HG03442 (cell line): ENCODE data around the gene FUT8.

Experiments used
- ATAC-seq: cut with Tn5 transposase; IDR thresholded peaks from one replicate; pipeline ENCODE4 v1.9.1; 2021; ENCODE audit warnings: mild to moderate bottlenecking, moderate library complexity; ENCODE audit not compliant: unreplicated experiment

Gene FUT8

GRCh38 chr14:65491274-65491673 is 78.7 kb downstream of the FUT8 start:
- ATAC-seq: no peak

GRCh38 chr14:65492266-65492665 is 79.7 kb downstream of the FUT8 start:
- no peak for ATAC-seq

- no peak for ATAC-seq
These were observed 82.7 kb downstream of the FUT8 start for GRCh38 chr14:65495196-65495595.

GRCh38 chr14:65496178-65496993 is 83.9 kb downstream of the FUT8 start:
- ATAC-seq: no peak

- no peak for ATAC-seq
These were observed 86.6 kb downstream of the FUT8 start for GRCh38 chr14:65499138-65499537.

- no peak for ATAC-seq
These were observed 87.5 kb downstream of the FUT8 start for GRCh38 chr14:65500075-65500474.

- no peak for ATAC-seq
These were observed 88.8 kb downstream of the FUT8 start for GRCh38 chr14:65501328-65501727.

GRCh38 chr14:65502676-65503124 is 90.2 kb downstream of the FUT8 start:
- no peak for ATAC-seq

- no peak for ATAC-seq
These were observed 91.2 kb downstream of the FUT8 start for GRCh38 chr14:65503771-65504170.

GRCh38 chr14:65506801-65507200 is 94.3 kb downstream of the FUT8 start:
- no peak for ATAC-seq

GRCh38 chr14:65509842-65510241 is 97.3 kb downstream of the FUT8 start:
- no peak for ATAC-seq

GRCh38 chr14:65513671-65514070 is 101.1 kb downstream of the FUT8 start:
- ATAC-seq: no peak

- ATAC-seq: no peak
These were observed 105.4 kb downstream of the FUT8 start for GRCh38 chr14:65517635-65518542.

- ATAC-seq: no peak
These were observed 115.5 kb downstream of the FUT8 start for GRCh38 chr14:65528069-65528468.

- no peak for ATAC-seq
These were observed 118.6 kb downstream of the FUT8 start for GRCh38 chr14:65531148-65531547.

- ATAC-seq: no peak
These were observed 121.3 kb downstream of the FUT8 start for GRCh38 chr14:65533736-65534404.

GRCh38 chr14:65536781-65537423 is 124.4 kb downstream of the FUT8 start:
- no peak for ATAC-seq

GRCh38 chr14:65548878-65549277 is 136.3 kb downstream of the FUT8 start:
- no peak for ATAC-seq

- ATAC-seq: no peak
These were observed 136.9 kb downstream of the FUT8 start for GRCh38 chr14:65549429-65549828.

GRCh38 chr14:65550779-65551643 is 138.5 kb downstream of the FUT8 start:
- no peak for ATAC-seq
